GM23338 (cell line): ENCODE data around the gene MMAB. TPM values are rescaled to one million over a fixed set of nuclear protein-coding genes. Genes with fewer than 3 reads are reported as not detected.

Experiments
- ATAC-seq: fragments of 200-7000 bp; cut with Tn5 transposase; 3 replicates; pipeline ENCODE4 v1.9.1; 2020
- DNase-seq: peaks from one replicate; pipeline ENCODE4 v3.0.0-alpha.2; 2015; ENCODE audit warnings: low spot score
- H2AFZ ChIP-seq: fragments of 200-600 bp; sonication (generic); 2 replicates; pipeline ENCODE4 v1.8.0; 2016; ENCODE audit warnings: antibody characterized with exemption, mild to moderate bottlenecking, moderate library complexity
- H3F3A ChIP-seq: fragments of 200-600 bp; sonication (generic); replicated peaks from 2 replicates; pipeline ENCODE4 v1.8.0; 2017; ENCODE audit warnings: antibody characterized with exemption, mixed run types, low read depth
- H3K27ac ChIP-seq: fragments of 200-600 bp; sonication (generic); 2 replicates; pipeline ENCODE4 v1.6.1; 2016; ENCODE audit warnings: low read depth
- H3K27me3 ChIP-seq: fragments of 200-600 bp; sonication (generic); 2 replicates; pipeline ENCODE4 v1.8.0; 2016; ENCODE audit warnings: mild to moderate bottlenecking, mixed run types, moderate library complexity; ENCODE audit not compliant: insufficient read depth
- H3K36me3 ChIP-seq: fragments of 200-600 bp; sonication (generic); 2 replicates; pipeline ENCODE4 v1.8.0; 2016; ENCODE audit warnings: mild to moderate bottlenecking; ENCODE audit not compliant: insufficient read depth
- H3K4me1 ChIP-seq: fragments of 200-600 bp; sonication (generic); 2 replicates; pipeline ENCODE4 v1.8.0; 2016; ENCODE audit warnings: mild to moderate bottlenecking, moderate library complexity; ENCODE audit not compliant: insufficient read depth
- H3K4me2 ChIP-seq: fragments of 200-600 bp; sonication (generic); 2 replicates; pipeline ENCODE4 v1.7.1; 2017; ENCODE audit warnings: mixed run types
- H3K4me3 ChIP-seq: fragments of 200-600 bp; sonication (generic); 2 replicates; pipeline ENCODE4 v1.6.1; 2016; ENCODE audit warnings: mixed run types
- H3K79me2 ChIP-seq: fragments of 200-600 bp; sonication (generic); replicated peaks from 2 replicates; pipeline ENCODE4 v1.8.0; 2017; ENCODE audit warnings: mild to moderate bottlenecking; ENCODE audit not compliant: insufficient read depth
- H3K9me2 ChIP-seq: fragments of 200-600 bp; sonication (generic); 2 replicates; pipeline ENCODE4 v1.8.0; 2017; ENCODE audit not compliant: insufficient read depth
- H4K20me1 ChIP-seq: fragments of 200-600 bp; sonication (generic); replicated peaks from 2 replicates; pipeline ENCODE4 v1.8.0; 2017; ENCODE audit warnings: mild to moderate bottlenecking; ENCODE audit not compliant: insufficient read depth
- H3K27ac Mint-ChIP-seq: 2 replicates; pipeline ENCODE4 v1.8.0; 2020; ENCODE audit warnings: inconsistent platforms, mild to moderate bottlenecking, moderate library complexity, mixed read lengths
- H3K27me3 Mint-ChIP-seq: 3 replicates; pipeline ENCODE4 v1.8.0; 2022; ENCODE audit warnings: low read depth, mild to moderate bottlenecking, moderate library complexity, mixed read lengths, inconsistent platforms; ENCODE audit not compliant: insufficient read depth, poor library complexity
- H3K36me3 Mint-ChIP-seq: 3 replicates; pipeline ENCODE4 v1.8.0; 2021; ENCODE audit warnings: low read depth, mild to moderate bottlenecking, inconsistent platforms, moderate library complexity, mixed read lengths
- H3K4me1 Mint-ChIP-seq: 3 replicates; pipeline ENCODE4 v1.8.0; 2020; ENCODE audit warnings: mild to moderate bottlenecking, inconsistent platforms, mixed read lengths
- H3K4me3 Mint-ChIP-seq: 3 replicates; pipeline ENCODE4 v1.8.0; 2021; ENCODE audit warnings: moderate library complexity, mild to moderate bottlenecking, inconsistent platforms, mixed read lengths
- H3K9me3 Mint-ChIP-seq: 3 replicates; pipeline ENCODE4 v1.8.0; 2020; ENCODE audit warnings: moderate library complexity, mild to moderate bottlenecking, inconsistent platforms, mixed read lengths
- CREB1 ChIP-seq: fragments of 250-450 bp; sonication (Bioruptor Pico); IDR thresholded peaks from 2 replicates; pipeline ENCODE4 v1.5.0; 2020; ENCODE audit warnings: low read depth, mild to moderate bottlenecking, moderate library complexity
- CTCF ChIP-seq, 2 experiments: fragments of 200-600 bp in 1 of 2; sonication (generic) in 1 of 2; conservative IDR thresholded peaks; 2 replicates each; pipeline versions ENCODE4 v1.5.1 to v1.6.1; 2016 to 2017; ENCODE audit warnings: antibody characterized with exemption in 2 of 2, low read depth in 2 of 2, mild to moderate bottlenecking in 2 of 2, moderate library complexity in 1 of 2
- EZH2 ChIP-seq: fragments of 200-600 bp; sonication (generic); IDR thresholded peaks from one replicate; pipeline ENCODE4 v1.8.0; 2017; ENCODE audit warnings: antibody characterized with exemption, mild to moderate bottlenecking, low read depth; ENCODE audit not compliant: unreplicated experiment
- EZH2phosphoT487 ChIP-seq: fragments of 200-600 bp; sonication (generic); IDR thresholded peaks from one replicate; pipeline ENCODE4 v1.8.1; 2018; ENCODE audit warnings: antibody characterized with exemption; ENCODE audit not compliant: unreplicated experiment
- JUNB ChIP-seq: IDR thresholded peaks from one replicate; pipeline ENCODE4 v1.6.1; 2016; ENCODE audit warnings: antibody characterized with exemption; ENCODE audit not compliant: unreplicated experiment
- NANOG ChIP-seq: IDR thresholded peaks from 2 replicates; pipeline ENCODE4 v1.6.1; 2016; ENCODE audit warnings: antibody characterized with exemption, borderline replicate concordance
- POLR2AphosphoS5 ChIP-seq: IDR thresholded peaks from 2 replicates; pipeline ENCODE4 v1.6.1; 2016; ENCODE audit warnings: antibody characterized with exemption, low read depth
- REST ChIP-seq: IDR thresholded peaks from one replicate; pipeline ENCODE4 v1.6.1; 2018; ENCODE audit warnings: antibody characterized with exemption; ENCODE audit not compliant: unreplicated experiment
- STAT1 ChIP-seq: IDR thresholded peaks from one replicate; pipeline ENCODE4 v1.6.1; 2016; ENCODE audit warnings: antibody characterized with exemption; ENCODE audit not compliant: unreplicated experiment
- ZNF114 ChIP-seq: fragments of 250-450 bp; sonication (Bioruptor Pico); IDR thresholded peaks from 2 replicates; pipeline ENCODE4 v1.5.0; 2020; ENCODE audit warnings: mild to moderate bottlenecking, moderate library complexity
- ZNF331 ChIP-seq: fragments of 250-450 bp; sonication (Bioruptor Pico); IDR thresholded peaks from 2 replicates; pipeline ENCODE4 v1.5.0; 2020; ENCODE audit warnings: low read depth, mild to moderate bottlenecking, moderate library complexity
- polyA plus RNA-seq: library from polyadenylated mRNA; unstranded; fragments of >200 nt; fragmentation: Nextera tagmentation; extraction: Ambion mirVana; gene quantifications from 2 replicates; pipeline ENCODE4 v1.2.1, GENCODE V29; 2016
- total RNA-seq: library from RNA; depleted of rRNA; stranded (reverse); fragments of >200 nt; shearing (Covaris generic); gene quantifications from 2 replicates; pipeline ENCODE4 v1.2.3, GENCODE V29; 2014
- TF ChIP-seq, protein P1 (sequence below): IDR thresholded peaks from 2 replicates; pipeline ENCODE4 v1.6.1; 2016; ENCODE audit warnings: antibody characterized with exemption
- TF ChIP-seq, protein P2 (sequence below): fragments of 250-450 bp; sonication (Bioruptor Pico); IDR thresholded peaks from 2 replicates; pipeline ENCODE4 v1.5.0; 2020; ENCODE audit warnings: mild to moderate bottlenecking, moderate library complexity

Gene MMAB
- total and polyA plus RNA-seq, 2 experiments from 2014 or later = 24.7 to 38.5 TPM

DNA sequence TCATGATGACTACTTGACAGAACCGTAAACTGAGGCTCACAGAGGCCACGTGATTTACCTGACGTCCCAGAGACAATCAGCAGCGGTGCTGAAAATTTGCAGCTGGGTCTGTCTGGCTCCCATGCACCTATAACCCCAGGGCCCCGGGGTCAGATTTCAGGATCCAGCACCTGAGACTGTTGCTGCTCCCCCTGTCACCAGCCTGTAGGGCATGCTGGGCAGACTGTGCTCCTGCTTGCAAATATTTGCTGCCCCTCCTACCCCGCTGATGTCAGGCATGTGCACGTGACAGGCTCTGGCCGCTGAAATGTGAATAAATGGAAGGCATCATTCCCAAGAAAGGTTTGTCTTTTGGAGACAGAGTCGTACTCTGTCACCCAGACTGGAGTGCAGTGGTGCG, 6.0 kb downstream of the MMAB start:
- Histone ChIP-seq H3K27me3 (no peaks in the 10 kb centered on the region), H3K4me3 (no peak overlapping the region), H3K4me1 (no peaks in the 10 kb centered on the region), H3K9me2 (no peaks in the 10 kb centered on the region), H2AFZ (no peak overlapping the region), H3K4me2 (no peak overlapping the region), H3F3A (no peaks in the 10 kb centered on the region), H3K79me2 (no peaks in the 10 kb centered on the region), H3K27ac (no peak overlapping the region), H4K20me1 (no peaks in the 10 kb centered on the region), H3K36me3 (no peaks in the 10 kb centered on the region; the same call in 1 of the 2 replicates)
- Mint-ChIP-seq H3K27me3 (peaks cover 3% of the 10 kb centered on the region), H3K9me3 (no peaks in the 10 kb centered on the region), H3K27ac (no peak overlapping the region), H3K36me3 (peaks cover 31% of the 10 kb centered on the region), H3K4me3 (no peak overlapping the region), H3K4me1 (no peaks in the 10 kb centered on the region)
- DNase-seq (no peak), ATAC-seq (no peak)
- TF ChIP-seq ZNF114 (no peak), ZNF331 (CRISPR knock-in tag) (no peak), CREB1 (no peak), EZH2 (no peak), EZH2phosphoT487 (no peak), NANOG (no peak), STAT1 (no peak), JUNB (no peak), REST (no peak), CTCF (conservative IDR thresholded peaks at IDR 0.05; ENCODE audit: low read depth in 2 of 2) (no peak), POLR2AphosphoS5 (no peak)
- TF ChIP-seq, protein P1, sequence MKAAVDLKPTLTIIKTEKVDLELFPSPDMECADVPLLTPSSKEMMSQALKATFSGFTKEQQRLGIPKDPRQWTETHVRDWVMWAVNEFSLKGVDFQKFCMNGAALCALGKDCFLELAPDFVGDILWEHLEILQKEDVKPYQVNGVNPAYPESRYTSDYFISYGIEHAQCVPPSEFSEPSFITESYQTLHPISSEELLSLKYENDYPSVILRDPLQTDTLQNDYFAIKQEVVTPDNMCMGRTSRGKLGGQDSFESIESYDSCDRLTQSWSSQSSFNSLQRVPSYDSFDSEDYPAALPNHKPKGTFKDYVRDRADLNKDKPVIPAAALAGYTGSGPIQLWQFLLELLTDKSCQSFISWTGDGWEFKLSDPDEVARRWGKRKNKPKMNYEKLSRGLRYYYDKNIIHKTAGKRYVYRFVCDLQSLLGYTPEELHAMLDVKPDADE = no peak
- TF ChIP-seq, protein P2, sequence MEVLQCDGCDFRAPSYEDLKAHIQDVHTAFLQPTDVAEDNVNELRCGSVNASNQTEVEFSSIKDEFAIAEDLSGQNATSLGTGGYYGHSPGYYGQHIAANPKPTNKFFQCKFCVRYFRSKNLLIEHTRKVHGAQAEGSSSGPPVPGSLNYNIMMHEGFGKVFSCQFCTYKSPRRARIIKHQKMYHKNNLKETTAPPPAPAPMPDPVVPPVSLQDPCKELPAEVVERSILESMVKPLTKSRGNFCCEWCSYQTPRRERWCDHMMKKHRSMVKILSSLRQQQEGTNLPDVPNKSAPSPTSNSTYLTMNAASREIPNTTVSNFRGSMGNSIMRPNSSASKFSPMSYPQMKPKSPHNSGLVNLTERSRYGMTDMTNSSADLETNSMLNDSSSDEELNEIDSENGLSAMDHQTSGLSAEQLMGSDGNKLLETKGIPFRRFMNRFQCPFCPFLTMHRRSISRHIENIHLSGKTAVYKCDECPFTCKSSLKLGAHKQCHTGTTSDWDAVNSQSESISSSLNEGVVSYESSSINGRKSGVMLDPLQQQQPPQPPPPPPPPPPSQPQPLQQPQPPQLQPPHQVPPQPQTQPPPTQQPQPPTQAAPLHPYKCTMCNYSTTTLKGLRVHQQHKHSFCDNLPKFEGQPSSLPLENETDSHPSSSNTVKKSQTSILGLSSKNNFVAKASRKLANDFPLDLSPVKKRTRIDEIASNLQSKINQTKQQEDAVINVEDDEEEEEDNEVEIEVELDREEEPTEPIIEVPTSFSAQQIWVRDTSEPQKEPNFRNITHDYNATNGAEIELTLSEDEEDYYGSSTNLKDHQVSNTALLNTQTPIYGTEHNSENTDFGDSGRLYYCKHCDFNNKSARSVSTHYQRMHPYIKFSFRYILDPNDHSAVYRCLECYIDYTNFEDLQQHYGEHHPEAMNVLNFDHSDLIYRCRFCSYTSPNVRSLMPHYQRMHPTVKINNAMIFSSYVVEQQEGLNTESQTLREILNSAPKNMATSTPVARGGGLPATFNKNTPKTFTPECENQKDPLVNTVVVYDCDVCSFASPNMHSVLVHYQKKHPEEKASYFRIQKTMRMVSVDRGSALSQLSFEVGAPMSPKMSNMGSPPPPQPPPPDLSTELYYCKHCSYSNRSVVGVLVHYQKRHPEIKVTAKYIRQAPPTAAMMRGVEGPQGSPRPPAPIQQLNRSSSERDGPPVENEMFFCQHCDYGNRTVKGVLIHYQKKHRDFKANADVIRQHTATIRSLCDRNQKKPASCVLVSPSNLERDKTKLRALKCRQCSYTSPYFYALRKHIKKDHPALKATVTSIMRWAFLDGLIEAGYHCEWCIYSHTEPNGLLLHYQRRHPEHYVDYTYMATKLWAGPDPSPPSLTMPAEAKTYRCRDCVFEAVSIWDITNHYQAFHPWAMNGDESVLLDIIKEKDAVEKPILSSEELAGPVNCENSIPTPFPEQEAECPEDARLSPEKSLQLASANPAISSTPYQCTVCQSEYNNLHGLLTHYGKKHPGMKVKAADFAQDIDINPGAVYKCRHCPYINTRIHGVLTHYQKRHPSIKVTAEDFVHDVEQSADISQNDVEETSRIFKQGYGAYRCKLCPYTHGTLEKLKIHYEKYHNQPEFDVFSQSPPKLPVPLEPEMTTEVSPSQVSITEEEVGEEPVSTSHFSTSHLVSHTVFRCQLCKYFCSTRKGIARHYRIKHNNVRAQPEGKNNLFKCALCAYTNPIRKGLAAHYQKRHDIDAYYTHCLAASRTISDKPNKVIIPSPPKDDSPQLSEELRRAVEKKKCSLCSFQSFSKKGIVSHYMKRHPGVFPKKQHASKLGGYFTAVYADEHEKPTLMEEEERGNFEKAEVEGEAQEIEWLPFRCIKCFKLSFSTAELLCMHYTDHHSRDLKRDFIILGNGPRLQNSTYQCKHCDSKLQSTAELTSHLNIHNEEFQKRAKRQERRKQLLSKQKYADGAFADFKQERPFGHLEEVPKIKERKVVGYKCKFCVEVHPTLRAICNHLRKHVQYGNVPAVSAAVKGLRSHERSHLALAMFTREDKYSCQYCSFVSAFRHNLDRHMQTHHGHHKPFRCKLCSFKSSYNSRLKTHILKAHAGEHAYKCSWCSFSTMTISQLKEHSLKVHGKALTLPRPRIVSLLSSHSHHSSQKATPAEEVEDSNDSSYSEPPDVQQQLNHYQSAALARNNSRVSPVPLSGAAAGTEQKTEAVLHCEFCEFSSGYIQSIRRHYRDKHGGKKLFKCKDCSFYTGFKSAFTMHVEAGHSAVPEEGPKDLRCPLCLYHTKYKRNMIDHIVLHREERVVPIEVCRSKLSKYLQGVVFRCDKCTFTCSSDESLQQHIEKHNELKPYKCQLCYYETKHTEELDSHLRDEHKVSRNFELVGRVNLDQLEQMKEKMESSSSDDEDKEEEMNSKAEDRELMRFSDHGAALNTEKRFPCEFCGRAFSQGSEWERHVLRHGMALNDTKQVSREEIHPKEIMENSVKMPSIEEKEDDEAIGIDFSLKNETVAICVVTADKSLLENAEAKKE (CRISPR knock-in tag) = no peak
